ELR (cell line): Measurements from ENCODE around the gene C1QTNF2.
"Not testable (repeated sequence)": the region's sequence is repeated elsewhere in the genome, so short reads cannot be mapped to it uniquely, and the experiment has no call there.

Source experiments
- DNase-seq: peaks from one replicate; pipeline ENCODE4 v3.0.0-alpha.2; 2015; ENCODE audit warnings: low read depth

Gene C1QTNF2

DNA sequence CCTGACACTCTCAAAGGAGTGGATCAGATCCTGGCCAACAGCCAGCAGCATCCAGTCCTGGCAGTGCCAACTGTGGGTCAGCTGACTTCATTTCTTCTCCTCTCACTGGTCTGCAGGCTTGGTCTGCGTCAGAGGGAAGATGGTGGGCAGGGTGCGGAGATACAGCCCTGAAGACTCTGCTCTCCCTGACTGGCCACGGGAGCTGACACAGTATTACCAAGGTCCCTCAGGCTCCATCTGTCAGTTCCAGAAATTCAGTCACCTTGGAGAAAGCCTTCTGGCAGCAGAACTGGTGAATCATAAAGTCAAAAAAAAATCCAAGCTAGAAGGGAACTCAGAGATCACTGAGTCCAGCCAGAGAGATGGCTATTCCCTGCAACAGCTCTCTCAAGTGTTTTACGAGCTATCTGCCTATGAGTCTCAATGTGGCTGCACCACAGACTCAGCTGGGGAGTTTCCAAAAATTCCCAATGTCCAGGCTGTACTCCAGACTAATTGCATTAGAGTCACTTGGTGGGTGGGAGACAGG is 27.9 kb downstream of the C1QTNF2 start:
- DNase-seq, result peak; percentile 51

DNA sequence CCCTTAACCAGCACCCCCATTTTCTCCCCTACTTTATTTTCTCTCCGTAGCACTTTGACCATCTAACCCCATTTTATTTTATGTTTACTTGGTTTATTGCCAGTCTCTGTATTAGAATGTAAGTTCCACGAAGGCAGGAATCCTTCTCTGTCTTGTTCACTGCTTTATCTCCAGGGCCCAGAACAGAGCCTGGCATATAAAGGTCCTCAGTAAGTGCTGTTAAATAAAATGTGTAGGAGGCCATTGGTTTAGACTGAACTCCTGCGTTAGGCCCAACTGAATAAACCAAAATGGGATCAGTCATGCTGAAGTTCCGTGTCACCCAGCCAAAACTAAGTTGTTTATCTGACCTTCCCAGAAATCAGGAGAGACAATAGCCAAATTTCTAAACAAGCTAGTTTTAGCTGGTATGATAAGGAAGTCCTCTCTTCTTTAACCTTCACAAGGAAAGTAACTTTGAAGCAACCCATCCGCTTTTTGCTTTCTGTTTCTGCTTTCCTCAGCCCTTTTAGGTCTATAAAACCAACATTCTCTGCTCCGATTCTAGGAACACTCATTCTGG is 29.0 kb downstream of the C1QTNF2 start:
- no peak for DNase-seq

- peak; percentile 14 for DNase-seq
Observed at GRCh38 chr5:160340513-160340912, 29.9 kb downstream of the C1QTNF2 start.

GRCh38 chr5:160339406-160340130 is 30.9 kb downstream of the C1QTNF2 start:
- DNase-seq, result no peak

DNA sequence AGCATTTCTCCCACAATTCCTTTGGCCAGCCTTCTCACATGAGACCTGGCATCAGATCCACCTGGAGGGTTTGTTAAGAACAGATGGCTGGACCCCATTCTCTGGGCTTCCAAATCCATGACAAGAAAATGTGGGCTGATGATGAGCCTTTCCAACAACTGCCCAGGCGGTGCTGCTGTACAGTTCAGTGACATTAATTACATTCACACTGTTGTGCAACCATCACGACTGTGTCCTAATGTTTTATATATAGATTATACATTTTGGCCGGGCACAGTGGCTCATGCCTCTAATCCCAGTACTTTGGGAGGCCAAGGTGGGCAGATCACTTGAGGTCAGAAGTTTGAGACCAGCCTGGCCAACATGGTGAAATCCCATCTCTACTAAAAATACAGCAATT is 35.7 kb downstream of the C1QTNF2 start:
- not testable (repeated sequence) for DNase-seq

DNA sequence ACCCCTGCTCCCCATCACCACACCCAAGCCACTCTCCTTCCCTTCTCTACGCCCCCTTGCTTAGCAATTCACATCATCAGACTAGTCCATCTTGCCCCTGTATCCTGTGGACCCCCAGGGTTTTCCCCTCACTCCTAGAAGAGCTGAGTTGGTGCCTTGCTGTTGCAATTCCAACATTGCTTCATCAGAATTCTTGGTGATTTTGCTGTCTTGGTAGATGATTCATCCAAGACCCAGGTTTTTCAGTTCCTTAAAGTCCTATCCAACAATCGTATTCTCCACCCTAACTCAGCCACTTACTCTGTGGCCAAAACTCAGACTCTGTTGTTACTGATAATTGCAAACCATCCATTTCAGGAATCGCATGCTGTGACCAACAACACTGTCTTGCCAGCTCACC is 36.7 kb downstream of the C1QTNF2 start:
- DNase-seq, result peak; percentile 38

DNA sequence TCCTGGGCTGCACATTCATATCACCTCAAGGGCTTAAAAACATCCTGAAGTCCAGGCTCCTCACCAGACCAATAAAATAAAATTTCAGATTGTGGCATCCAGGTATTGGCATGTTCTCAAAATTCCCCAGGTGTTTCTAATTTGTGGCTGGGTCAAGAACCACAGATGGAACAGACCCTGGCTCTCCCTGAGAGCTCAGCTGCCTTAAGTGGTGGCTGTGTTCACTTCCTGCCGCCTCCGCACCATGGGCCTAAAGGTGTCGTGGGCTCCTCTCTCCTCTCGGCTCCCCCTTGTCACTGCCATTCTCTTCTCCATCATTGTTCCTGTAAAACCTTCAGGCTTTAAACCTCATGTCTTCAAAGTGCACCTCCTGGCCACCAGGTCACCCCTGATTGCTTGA is 40.2 kb downstream of the C1QTNF2 start:
- no peak for DNase-seq

GRCh38 chr5:160327818-160328217 is 42.6 kb downstream of the C1QTNF2 start:
- DNase-seq, result no peak

GRCh38 chr5:160326981-160327380 is 43.4 kb downstream of the C1QTNF2 start:
- no peak for DNase-seq

- DNase-seq, result no peak
Observed at GRCh38 chr5:160325716-160326115, 44.7 kb downstream of the C1QTNF2 start.

GRCh38 chr5:160324886-160325285 is 45.5 kb downstream of the C1QTNF2 start:
- no peak for DNase-seq

DNA sequence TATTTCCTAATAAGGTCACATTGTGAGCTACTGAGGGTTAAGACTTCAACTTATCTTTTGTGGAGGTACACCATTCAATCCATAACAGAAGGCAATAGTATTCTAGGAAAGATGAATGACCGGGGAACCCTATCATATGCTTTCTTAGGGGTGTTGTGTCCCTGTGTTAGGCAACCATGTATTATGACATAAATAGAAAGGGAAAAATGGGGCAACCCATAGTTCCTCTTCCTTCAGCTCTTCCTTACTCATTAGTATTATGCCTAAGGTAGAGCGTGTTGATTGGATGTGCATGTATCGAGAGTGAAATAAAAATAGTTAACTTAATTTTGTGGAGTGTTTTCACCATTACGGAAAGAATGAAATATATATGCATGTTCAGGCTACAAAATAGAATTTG is 52.0 kb downstream of the C1QTNF2 start:
- no peak for DNase-seq

- DNase-seq, result no peak
Observed at GRCh38 chr5:160317434-160317833, 53.0 kb downstream of the C1QTNF2 start.

GRCh38 chr5:160315968-160316367 is 54.5 kb downstream of the C1QTNF2 start:
- DNase-seq, result peak; percentile 75

GRCh38 chr5:160312960-160313727 is 57.3 kb downstream of the C1QTNF2 start:
- DNase-seq, result no peak

DNA sequence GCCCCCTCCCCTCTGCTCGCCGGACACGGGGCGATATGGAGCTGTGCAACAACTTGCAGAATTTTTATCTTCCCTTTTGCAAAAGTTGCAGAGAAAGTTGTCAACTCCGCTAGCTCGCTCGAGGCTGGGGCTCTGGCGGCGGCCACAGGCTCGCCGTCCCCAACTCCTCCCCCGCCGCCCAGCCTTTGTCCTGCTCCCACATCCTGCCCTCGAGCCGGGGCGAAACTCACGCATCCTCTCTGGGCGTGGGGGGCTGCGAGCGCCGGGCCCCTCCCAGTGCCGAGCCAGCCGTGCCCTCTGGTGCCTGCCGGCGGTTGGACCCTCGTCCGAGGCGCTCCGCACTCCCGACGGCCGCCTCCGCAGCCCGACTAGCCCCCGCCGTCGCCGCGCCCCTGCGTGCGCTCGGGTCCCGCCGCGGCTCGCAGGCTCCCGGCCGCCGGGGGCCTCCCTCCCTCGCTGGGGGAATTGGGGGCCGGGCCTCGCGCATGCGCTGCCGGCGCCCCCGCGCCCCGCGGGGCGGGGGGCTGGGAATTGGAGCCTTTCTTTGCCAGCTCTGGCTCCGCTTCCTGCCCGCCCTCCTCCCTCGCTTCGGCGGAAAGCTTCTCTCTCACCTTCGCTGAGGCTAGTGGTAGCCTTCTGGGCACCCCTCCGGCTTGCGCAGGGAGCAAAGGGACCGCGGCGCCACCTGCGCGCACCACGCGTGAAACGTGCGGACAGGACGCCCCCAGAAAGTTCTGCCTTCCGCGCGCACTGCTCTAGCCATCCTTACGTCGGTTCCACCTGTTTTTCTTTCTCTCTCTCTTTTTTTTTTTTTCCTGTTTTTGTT is 58.1 kb downstream of the C1QTNF2 start, which contains the start of gene CCNJL:
TSS of gene CCNJL (minus strand) at position 431 of the 826 bp plus-strand sequence. CDS start 641 bp downstream, outside the sequence.
- DNase-seq, result peak; percentile 55

DNA sequence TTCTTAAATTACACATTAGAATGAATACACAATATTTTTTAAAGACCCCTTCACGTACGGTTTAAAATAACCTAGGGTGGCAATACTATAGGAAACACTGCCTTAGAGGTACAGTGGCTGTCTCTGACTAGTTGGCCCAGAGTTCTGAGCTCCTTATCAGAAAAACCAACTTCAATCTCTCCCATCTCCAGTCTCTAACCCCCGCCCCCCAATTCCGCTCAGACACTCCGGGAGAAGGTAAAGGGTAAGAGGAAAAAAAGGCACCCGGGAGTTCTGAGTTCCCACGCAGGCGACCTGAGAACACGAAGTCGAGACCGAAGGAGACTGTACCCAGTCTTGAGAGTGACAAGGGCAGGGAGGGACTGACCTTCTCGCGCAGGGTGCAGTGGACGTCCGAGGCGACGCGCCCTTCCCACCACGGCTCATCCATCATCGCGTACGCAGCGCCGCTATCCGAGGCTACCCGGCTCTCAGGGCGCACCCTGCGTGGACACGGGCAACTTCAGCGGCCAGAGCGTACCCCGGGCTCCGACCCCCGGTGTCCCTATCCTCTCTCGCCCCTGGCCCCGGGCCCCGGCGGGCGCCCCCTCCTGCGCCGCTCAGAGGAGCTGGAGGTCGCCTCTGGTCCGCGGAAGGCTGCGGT is 58.8 kb downstream of the C1QTNF2 start:
- peak; percentile 12 for DNase-seq

DNA sequence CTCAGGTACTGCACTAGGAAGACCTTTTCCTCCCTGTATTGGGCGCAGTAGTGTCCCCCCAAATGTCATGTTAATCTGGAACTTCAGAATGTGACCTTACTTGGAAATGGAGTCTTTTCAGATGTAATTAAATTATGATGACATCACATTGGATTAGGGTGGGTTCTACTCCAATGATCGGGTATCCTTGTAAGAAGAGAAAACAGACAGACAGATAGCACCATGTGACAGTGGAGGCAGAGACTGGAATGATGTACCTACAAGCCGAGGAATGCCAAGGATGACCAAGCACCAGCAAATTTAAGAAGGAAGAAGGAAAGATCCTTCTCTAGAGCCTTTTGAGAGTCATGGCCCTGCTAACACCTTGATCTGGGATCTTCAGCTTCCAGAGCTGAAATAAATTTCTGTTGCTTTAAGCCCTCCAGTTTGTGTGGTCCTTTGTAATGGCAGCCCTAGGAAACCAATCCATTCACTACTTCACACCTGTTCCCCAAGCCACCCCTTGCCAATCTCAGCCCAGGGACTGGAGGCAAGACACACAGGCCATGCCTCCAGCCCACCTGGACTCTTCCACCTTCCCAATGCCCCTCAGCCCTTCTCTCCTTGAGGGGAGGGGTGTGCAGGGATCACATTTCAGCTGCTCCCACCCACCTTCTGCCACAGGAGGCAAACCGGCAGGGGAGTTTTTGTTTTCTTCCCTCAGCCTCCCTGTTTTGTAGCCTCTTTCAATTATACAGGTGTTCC is 59.7 kb downstream of the C1QTNF2 start:
- no peak for DNase-seq

DNA sequence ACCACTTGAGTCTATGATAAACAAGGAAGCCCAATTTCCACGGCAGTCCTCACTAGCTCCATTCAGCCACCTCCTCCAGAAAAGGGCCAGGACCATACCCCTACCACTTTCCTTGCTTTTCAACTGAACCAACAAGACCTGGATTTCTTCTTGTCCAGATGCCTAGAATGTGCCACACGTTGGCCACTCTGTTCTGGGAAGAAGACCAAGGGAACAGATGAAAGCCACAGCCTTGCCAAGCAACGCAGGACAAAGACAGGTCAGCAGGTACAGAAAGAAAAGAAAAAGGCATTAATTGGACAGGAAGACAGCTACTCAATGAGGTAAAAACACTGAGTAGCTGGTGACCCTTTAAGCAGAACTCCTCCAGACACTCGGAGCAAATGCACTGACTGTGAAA is 60.3 kb downstream of the C1QTNF2 start:
- DNase-seq, result no peak

DNA sequence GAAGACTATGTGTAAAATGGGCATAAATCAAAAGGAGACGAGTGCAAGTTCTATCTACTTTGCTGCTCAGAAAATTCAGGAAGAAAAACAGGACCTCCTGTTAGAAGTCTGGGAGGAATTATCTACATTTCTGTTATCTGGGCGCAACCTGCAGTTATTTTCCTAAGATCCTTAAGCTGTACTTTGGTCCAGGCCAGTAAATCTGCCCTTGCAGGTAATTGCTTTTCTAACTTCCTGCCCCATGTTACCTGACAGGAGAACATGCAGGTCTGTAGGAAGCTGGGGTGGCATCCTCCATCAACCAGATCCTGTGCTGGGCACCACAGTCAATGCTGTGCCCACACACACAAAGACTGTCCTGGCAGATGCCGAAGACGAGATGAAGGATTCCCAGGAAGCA is 63.7 kb downstream of the C1QTNF2 start:
- no peak for DNase-seq

- DNase-seq, result no peak
Observed at GRCh38 chr5:160305319-160305718, 65.1 kb downstream of the C1QTNF2 start.
